A549 (cell line): Measurements from ENCODE around the gene PTBP1.

Experiments used
- CTCF ChIP-seq: fragments of >200 bp; sonication (Bioruptor Twin); formaldehyde crosslinking; IDR thresholded peaks from 3 replicates; pipeline ENCODE4 v1.5.1; 2016
- PBX3 ChIP-seq: IDR thresholded peaks from 2 replicates; pipeline ENCODE4 v1.6.1; 2012
- POLR2AphosphoS2 ChIP-seq: conservative IDR thresholded peaks from 2 replicates; pipeline ENCODE4 v1.6.1; 2012; ENCODE audit warnings: low read length, improper control_type of control experiment, inconsistent platforms
- REST ChIP-seq: fragments of 200-600 bp; sonication (generic); IDR thresholded peaks from 2 replicates; pipeline ENCODE4 v1.6.1; 2016; ENCODE audit warnings: antibody characterized with exemption, mild to moderate bottlenecking, moderate library complexity

- TF ChIP-seq POLR2AphosphoS2 (no peak), PBX3 (no peak), REST (no peak), CTCF (no peak)
Measured at GRCh38 chr19:749811-750210, 47.4 kb upstream of the PTBP1 start.
